ENCODE results near the gene PCSK5.
A peak's percentile ranks its signal among the peaks of the same experiment; 100 is the strongest.
"Not testable (repeated sequence)": the region's sequence is repeated elsewhere in the genome, so short reads cannot be mapped to it uniquely, and the experiment has no call there.

Gene PCSK5

DNA sequence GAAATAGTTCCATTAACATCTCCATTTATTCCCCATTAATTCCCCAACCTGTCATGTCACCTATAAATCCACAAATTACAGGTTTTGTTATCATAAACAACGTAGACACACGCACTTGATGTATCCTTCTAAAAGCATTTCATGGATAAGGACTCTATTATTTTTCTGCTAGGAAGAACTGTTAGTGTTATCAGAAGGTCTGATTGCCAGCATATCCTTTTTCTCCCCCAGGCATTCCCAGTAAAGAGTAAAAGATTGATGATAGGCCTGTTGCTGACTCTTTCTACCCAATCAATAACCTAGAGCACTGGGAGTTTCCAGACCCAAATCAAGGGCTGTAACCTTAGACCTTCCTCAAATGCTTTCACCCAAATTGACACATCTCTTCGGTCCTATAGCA lies 442.9 kb downstream of the PCSK5 start:
- DNase-seq: no peak

DNA sequence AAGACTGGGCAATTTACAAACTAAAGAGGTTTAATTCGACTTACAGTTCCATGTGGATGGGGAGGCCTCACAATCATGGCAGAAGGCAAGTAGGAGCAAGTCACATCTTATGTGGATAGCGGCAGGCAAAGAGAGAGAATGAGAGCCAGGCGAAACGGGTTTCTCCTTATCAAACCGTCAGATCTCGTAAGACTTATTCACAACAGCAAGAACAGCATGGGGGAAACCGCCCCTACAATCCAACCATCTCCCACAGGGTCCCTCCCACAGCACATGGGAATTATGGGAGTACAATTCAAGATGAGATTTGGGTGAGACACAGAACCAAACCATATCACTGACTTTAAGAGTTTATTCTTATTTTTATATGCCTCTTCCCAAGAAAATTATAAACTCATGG lies 443.5 kb downstream of the PCSK5 start:
- no peak for DNase-seq

DNA sequence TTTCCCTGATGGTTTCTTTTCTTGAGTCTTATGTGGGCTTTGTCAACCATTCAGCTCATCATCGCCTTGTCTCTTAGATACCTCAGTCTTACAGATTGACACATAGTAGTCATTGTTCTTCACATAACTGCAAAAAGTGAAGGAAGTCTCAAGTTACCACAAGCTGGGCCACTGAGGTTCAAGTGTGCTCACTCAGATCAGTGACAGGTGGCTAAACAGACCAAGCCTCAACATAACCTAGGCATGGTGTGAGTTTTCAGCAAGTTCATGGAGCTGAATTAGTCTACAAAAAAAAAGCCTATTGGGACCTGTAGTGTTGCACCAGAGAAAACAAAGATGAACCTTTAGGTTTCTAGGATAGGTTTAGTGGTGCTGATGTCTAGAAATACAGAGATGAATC lies 445.6 kb downstream of the PCSK5 start:
- no peak for DNase-seq

DNA sequence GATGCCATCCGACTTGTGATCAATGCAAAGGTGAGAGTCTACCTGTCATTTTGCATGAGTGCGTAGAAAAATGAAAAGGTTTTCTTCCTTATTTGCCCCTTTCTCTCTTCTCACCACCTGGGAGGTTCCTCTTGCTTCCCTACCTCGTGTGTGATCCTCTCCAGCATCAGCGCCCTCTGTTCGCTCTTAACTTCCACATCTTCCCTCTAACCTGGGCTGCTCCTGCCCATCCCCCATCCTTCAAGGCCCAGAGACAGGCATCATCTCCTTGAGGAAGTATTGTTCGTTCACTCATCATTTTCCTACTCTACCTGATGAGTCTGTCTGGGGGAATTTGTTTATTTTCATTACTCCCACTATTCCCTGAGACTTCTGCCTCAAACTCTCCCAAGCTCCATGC lies 447.9 kb downstream of the PCSK5 start:
- DNase-seq: no peak

DNA sequence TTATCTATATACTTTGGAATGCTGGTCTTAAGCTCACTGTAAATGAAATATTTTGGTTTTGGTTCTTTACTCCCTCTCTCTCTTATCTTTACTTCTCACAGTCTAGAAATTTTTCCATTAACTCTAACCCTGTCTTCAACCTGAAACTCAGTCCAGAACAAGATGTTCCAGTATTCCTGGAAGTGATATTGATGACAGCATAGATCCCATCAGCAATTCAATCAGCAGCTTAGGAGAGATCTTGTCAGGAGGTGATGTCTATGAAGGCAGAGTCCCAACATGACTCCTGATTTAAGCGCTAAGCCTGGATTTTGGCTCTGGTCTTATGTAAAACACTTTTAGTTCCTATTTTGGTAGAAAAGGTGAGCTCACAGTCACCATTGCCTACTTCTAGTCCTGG lies 451.1 kb downstream of the PCSK5 start:
- no peak for DNase-seq

DNA sequence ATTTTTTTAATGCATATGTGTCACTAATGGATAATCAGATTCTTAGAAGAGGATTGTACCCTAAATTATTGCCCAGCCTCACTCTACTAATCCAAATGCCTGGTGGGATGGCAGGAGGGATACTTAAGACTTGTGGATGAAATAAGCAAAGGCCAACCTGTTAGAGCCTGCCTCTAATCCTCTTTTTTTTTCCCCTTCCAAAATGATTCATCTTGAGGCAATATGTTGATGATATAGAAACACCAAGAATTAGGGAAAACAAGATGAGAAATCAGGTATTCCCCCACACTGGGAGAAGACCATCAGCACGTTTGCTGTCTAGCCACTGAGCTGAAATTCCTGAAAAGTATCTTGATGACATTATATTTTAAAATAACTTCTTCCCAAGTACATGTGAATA lies 451.7 kb downstream of the PCSK5 start:
- no peak for DNase-seq

DNA sequence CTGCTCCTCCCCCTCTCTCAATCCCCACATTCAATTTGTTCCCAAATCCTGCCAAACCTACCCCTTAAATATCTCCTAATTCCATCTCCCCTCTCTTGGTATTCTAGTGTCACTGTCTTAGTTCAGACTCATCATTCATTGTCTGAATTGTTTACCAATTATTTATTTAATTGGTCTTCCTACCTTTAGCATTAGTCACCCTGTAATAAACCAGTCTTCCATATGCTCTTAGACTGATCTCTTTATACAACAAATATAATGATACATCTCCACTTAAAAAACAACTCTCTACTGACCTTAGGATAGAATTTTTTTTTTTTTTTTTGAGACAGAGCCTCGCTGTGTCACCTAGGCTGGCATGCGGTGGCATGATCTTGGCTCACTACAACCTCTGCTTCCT lies 452.4 kb downstream of the PCSK5 start:
- DNase-seq: no peak

DNA sequence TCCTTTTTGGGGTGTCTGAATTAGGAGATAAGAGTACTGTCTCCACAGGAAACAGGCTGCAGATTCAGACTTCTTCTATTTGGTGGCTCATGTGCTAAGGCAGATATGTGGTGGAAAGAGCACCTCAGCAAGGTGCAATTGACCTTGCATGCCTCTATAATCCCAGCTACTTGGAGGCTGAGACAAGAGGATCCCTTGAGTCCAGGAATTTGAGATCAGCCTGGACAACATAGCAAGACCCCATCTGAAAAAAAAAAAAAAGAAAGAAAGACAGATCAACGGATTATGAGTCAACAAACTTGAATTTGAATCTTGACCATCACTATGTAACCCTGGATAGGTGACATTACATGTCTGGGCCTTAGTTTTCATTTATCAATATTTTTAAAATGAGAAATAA lies 459.4 kb downstream of the PCSK5 start:
- DNase-seq: no peak

DNA sequence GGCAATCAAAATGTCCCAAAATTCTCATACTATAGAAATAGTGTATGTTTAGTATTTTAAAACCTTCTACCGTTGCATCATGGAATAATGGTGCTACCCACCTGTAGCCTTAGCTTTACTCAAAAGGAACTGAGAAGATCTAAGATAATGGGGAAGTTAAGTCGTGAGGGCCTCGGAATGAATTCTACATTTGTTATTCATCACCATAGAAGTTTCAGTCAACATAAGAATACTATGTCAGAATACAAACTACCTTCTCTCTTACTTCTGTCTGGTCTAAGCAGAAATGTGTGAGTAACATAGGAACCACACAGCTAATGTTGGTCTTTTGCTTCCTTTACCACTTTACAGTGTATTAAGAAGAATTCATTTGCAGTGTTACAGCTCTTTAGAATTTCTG lies 460.5 kb downstream of the PCSK5 start:
- no peak for DNase-seq

DNA sequence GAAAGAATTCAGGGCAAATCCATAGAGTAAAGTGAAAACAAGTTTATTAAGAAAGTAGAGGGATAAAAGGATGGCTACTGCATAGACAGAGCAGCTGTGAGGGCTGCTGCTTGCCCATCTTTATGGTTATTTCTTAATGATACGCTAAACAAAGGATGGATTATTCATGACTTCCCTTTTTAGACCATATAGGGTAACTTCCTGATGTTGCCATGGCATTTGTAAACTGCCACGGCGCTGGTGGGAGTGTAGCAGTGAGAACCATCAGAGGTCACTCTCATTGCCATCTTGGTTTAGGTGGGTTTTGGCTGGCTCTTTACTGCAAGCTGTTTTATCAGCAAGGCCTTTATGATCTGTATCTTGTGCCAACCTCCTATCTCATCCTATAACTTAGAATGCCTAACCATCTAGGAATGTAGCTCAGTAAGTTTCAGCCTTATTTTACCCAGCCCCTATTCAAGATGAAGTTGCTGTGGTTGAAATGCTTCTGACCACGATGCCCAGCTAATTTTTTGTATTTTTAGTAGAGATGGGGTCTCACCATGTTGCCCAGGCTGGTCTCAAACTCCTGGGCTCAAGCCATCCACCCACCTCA lies 461.6 kb downstream of the PCSK5 start:
- DNase-seq: no peak

DNA sequence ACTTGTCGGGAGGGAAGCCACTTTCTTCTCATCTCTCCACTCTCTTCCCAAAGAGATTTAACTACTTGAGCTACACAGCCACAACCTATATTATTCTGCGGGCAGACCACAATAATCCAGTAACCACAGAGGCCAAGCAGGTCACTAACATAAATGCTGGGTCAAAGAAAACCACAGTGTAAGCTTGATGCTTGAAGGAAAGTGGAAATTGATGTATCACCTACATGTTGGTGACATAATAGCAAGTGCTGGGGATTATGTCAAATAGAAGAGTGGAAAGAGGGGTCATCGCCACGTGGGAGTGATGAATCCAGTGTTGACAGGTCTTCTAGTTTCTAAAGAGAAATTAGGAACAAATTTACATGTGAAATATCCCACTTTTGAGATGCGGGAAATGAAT lies 462.8 kb downstream of the PCSK5 start:
- DNase-seq: no peak

DNA sequence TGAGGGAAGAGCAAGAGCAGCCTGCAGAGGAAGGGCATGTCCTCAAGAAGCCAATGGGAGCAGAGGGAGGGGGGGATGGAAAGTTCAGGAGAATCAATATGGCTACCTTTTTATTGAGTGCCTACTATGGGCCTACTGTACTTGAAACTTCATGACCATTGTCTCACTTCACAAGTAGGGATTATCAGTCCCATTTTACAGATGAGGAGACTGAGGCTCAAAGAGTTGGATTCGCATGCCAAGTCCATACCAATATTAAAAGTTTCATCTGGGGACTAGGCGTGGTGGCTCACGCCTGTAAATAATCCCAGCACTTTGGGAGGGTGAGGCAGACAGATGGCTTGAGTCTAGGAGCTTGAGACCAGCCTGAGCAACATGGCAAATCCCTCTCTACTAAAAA lies 463.7 kb downstream of the PCSK5 start:
- DNase-seq: no peak

DNA sequence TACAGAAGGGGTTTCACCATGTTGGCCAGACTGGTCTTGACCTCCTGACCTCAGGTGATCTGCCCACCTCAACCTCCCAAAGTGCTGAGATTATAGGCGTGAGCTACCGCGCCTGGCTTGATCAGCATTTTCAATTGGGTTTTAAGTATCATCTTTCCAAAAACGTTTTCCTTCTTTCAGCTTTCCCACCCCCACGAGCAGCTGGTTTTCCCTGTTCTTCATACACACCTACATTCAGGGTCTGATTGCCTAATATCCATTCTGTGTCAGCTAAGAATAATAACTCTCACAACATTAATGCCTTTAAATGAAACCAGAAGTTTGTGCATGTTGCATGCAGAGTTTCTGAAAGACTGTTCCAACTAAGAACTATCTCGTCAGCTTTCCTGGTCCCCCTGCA lies 465.4 kb downstream of the PCSK5 start:
- no peak for DNase-seq

DNA sequence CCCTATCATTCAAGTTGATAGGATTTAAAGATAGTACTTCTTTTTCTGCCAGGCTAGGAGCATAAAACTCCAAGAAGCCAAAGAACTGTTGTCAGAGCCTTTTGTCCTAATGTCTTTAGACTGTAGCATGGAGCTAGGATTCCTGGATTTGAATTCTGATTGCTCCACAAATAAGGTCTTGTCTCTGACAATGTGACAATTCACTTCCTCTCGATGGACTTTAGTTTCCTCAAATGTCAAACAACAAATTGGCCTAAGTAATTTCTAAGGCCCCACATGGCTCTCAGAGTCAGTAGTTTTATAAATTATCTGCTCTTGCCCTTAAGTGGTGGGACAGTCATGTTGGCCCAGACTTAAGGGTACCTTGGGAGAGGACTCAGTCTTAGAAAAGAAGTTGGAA lies 467.1 kb downstream of the PCSK5 start:
- DNase-seq: no peak

DNA sequence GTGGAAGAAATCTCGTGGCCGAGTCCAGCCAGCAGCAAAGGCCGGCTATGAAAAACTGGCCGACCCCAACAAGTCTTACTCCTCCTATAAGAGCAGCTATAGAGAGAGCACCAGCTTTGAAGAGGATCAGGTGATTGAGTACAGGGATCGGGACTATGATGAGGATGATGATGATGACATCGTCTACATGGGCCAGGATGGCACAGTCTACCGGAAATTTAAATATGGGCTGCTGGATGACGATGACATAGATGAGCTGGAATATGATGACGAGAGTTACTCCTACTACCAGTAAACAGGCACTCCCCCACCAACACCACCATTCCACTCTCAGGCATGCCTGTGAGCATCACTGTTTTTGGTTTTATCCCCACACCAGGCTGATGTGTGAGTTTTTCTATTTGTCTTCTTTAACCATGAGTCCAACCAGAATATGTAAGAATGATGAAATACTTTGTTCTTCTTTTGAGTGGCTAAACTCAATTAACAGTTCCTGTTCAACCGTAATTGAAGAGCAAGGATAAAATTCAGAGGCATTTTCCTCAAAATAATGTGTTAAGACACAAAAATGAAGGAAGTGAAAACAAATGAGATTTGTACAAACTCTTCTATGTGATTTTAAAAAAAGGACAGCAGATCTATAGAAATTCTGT lies 468.3 kb downstream of the PCSK5 start:
- no peak for DNase-seq

DNA sequence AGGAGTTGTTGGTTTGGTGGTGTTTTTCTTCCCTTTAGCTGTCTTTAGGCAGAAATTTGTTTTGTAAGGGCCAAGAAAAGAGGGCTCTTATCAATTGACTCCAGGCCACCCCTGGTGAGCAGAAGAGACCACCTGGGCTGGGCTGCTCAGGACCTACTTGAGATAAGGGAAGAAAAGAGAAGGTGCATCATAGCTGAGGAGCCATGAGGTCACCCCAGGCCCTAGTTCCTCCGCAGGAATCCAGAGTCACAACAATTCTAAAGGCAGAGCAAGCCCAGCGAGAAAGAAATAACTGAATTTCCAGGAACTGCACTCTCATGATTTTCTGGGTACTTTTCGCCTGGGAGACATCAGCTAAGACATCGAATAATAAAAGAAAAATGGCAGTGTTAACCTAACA lies 468.9 kb downstream of the PCSK5 start:
- DNase-seq: no peak

DNA sequence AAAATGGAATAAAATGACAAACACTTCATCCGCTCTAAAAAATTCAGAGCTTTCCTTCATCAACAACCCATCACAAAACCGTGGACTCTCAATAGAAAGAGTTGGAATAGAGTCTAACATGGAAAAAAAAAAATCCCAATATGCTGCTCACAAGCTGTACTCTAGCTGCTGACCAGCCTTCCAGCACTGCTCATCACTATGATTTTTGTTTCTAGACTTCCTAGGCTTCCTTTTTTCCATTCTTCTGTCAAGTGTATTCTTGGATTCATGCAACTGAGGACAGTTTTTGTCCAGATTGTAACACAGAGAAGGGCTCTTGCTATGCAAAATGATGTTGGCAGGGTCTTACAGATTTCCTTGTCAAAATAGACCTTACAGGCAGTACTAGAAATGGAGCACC lies 469.3 kb downstream of the PCSK5 start:
- DNase-seq: no peak

DNA sequence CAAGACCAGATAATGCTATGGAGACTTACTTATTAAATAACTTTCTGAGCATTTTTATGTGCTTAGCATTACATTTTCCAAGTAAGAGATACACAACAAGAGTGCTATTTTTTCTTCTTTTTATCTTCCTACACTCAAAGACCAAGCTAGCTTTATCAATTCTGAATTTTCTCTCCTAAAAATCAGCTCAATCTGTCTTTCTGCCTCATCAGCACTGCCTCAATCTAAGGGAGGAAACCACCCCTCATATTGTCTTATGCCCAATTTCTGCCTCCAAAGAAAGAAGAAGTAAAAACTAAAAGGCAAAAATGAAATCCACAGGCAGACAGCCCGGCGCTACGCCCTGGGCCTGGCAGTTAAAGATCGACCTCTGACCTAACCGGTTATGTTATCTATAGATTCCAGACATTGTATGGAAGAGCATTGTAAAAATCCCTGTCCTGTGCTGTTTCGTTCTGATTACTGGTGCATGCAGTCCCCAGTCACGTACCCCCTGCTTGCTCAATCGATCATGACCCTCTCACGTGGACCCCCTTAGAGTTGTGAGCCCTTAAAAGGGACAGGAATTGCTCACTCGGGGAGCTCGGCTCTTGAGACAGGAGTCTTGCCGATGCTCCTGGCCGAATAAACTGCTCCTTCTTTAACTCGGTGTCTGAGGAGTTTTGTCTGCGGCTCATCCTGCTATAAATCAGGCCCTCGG lies 472.0 kb downstream of the PCSK5 start:
- not testable (repeated sequence) for DNase-seq

DNA sequence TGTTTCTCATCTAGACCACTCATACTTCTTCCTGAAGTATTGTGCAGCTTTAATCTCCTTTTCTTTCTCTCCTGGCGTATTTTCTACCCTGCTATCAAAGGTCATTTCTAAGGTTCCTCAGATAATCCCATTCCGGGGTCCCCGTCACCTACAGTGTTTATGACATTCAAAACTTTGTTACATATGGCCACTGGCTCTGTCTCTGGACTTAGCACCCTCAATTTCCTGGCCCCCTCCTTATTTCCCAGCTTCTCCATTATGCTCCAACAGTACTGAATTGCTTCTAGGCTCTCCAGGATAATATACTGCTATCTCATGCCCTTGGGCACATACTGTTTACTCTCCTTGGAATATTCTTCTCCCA lies 472.5 kb downstream of the PCSK5 start:
- no peak for DNase-seq

DNA sequence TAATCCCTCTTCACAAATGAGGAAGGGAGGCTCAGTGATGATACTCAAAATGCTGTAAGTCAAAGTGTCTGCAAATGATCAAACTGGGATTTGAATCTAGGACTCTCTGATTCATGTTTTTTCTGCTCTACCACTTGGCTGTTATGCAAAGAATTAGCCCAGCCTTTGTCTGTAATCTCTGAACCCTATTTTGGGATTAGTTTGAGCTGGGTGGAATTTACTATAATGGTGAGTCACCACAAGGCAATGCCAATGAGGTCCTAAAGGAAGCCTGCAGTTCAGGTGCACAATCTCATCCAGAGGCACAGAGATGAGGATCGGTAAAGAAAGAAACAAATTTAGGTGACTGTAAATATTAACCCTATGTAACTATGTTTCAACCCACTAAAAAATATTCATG lies 474.6 kb downstream of the PCSK5 start:
- DNase-seq: no peak

DNA sequence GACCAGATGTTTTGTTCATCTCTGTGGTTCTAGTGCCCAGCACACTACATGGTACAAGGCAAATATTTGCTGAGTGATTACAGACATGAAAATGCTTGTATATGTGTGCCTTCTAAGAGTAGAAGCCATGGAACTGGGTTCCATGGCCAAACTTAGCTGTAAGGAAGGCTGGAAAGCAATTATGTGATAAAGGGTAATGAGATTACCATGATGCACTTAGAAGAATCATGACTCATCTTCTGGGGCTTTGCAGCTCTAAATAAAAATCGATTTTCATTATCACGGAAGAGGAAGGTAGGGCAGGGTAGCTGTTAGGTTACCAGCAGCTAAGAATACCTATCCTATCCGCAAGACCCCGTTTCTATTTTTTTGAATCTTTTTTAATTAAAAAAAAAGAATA lies 475.8 kb downstream of the PCSK5 start:
- no peak for DNase-seq

DNA sequence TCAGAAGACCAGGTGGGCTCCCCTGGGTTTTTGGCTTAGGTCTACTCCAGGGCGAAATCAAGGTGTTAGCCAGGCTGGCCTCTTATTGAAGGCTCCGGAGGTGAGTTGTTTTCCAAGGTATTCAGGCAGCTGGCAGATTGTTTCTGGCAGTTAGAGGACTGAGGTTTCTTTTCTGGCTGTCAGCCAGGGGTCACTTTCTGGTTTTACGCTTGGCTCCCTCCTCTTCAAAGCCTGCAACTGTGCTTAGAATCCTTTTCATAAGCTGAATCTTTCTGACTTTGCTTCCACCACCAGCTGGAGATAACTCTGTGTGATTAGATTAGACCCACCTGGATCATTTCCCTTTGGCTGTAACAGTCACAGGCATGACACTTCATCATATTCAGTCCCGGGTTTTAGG lies 479.1 kb downstream of the PCSK5 start:
- peak; percentile 12 for DNase-seq

DNA sequence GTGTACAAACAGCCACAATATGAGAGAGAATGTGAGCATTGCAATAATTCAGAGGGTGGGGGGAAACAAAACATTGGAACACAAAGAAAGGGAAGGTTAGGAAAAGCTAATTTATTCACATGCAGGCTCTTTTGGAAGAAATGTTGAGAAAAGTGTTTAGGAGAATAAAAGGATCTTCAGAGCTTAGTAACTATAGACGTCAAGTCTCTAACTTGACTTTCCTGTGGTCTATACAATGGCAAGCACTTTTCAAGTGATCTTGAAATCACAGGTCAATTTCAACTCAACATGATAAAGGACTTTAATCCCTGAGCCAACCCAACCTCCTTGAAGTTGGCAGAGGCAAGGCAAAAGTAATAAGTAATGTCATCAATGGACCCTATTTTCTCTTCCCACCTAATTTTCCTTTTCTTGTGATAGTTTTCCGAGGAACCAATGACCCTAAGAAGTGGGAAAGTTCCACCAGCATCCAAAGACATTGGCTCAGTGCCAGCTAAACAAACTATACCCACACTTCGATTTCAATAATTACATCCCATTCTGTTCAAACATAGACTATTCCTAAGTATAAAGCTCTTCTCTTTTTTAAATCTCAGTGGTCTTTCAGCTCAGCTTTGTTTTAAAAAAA lies 480.0 kb downstream of the PCSK5 start:
- DNase-seq: no peak

DNA sequence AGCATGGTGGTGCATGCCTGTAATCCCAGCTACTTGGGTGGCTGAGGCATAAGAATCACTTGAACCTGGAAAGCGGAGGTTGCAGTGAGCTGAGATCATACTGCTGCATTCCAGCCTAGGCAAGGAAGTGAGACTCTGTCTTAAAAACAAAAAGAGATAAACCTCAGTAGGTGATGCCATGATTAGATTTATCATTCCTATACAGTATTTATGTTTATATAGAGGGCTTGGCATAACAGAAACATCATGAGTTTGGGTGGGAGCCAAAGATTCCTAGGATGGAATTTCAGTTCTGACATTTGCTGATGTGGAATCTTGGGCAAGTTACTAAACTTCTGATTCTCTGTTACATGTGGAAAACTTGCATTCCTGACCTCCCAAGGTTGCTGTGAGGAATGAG lies 481.4 kb downstream of the PCSK5 start:
- no peak for DNase-seq
